CD4-positive, alpha-beta T cell treated with Interleukin-17A for 4 hours (primary cell): ENCODE measurements around the gene ZNF747.

Experiments
- DNase-seq: peaks from one replicate; pipeline ENCODE4 v3.0.0-alpha.2; 2020; ENCODE audit warnings: mixed read lengths

ZNF747 gene

DNA sequence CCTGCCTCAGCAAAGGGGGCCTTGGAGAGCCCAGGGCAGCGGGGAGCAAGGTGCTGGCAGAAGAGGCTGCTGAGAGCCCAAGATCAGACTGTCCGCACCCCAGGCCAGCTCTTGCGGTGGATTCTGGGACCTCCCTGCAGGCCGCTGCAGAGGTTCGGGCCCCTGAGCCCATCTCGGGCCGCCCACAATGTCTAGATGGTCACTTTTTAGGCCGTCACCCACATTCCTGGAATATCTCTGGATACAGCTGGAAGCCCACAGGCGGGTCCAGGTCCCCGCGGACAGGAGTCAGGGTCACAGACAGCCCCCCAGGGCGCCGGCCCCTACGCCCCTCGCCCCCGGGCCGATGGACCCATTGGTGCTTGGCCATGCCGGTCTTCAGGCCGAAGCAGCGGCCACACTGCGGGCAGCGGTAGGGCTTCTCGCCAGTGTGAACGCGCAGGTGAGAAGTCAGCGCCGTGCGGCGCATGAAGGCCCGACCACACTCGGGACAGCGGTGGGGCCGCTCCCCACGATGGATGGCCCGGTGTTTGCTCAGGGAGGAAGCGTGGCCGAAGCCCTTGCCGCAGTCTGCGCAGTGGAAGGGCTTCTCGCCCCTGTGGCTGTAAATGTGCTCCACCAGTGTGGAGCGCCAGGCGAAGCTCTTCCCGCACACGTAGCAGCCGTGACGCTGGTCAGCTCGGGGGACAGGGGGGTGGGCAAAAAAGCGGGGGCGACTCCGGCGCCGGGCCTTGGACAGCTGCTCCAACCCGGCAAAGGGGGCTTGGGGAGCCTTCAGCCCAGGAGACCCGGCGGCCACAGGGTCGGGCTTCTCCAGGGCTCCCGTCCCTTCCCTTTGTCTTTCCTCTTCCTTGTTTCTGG, 2.1 kb downstream of the ZNF747 start:
- no peak for DNase-seq

DNA sequence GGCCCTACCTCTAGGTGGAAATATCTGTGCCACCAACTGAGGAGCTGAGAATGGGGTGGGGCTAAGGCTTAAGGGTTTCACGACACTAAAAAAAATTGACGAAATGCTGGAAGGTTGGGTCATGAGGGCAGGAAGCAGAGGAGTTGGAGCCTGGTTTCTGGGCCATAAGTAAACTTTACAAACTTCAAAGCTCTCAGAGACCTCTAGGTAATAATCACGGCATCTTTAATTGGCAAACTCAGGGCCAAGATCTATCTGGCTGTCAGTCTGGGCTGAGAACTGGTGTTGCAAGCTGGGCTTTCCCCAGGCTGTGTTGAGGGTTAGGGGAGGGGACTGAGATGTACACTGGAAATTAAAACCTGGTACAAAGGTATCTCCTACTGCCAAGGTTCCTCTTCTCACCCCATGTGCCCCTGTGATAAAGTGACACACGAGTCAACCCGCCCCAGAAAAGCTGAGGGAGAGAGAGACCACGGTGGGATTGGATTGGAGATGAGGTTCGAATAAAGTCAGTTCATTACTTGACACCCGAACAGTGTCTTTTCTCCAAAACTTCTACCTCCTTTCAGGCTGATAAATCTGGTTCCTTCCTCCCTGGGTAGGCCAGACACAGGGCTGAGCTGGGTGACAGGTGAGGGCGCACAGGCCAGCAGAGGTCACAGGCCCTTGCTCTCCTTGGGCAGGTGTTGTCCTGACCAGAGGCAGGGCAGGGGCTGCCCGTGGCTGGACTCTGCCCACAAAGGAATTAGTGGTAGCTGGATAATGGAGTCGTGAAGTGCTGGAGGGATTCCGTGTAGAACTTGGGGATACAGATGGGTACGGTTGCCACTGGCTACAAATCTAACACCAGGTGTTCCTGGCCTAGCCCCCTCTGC, 4.3 kb downstream of the ZNF747 start:
- no peak for DNase-seq

DNA sequence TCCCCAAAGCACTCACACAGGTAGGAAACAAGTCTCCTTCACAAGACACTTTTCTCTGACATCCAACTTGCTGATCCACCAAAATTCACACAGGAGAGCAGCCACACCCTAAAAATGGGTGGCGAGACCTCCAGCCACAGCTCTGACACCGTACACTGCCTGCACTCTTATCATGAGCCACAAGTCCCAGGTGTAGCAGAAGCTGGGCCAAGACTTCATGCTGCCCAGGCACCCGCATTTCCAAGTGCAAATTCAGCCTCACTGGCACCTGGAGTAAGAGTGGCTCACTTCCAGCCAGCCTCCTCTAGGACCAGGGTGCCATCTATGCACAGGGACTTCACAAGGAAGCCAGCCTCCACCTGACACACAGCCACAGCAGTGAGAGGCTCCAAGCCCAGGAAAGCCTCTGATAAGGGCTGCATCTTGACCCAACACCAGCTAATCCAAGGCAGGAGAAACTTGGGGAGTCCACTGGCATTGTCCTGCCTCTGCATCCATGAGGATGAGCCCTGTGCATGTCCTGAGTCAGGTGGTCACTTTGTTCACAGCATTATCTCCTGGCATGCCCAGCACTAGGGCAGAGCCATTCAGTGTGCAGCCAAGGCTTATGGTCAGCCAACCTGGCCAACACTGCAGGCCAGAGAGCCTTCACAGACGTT, 5.7 kb downstream of the ZNF747 start:
- no peak for DNase-seq

DNA sequence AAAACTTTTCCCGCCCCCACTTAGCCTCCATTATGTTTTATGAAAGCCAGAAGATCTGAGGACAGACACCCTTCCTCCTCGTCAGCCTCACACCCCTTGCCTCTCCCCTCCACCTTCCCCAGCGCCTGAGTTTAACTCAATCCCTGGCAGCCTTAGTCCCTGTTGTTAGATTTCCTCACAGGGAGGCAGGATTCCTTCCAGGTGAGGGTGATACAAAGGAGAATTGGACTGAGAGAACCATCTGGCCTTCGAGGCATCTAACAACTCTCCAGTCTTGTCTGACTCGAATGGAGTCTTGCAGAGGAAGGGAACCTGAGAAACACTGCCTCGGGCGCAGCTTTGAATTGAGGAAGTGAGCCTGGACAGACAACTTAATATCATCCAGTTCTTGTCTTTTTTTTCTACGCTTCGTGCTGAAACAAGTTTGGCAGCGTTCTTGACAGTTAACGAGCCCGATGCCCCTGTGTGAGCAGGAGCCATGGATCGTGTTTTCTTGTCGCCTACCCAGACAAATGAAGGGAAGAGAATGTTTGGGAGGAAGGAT, 7.0 kb downstream of the ZNF747 start:
- DNase-seq, result peak; percentile 29

DNA sequence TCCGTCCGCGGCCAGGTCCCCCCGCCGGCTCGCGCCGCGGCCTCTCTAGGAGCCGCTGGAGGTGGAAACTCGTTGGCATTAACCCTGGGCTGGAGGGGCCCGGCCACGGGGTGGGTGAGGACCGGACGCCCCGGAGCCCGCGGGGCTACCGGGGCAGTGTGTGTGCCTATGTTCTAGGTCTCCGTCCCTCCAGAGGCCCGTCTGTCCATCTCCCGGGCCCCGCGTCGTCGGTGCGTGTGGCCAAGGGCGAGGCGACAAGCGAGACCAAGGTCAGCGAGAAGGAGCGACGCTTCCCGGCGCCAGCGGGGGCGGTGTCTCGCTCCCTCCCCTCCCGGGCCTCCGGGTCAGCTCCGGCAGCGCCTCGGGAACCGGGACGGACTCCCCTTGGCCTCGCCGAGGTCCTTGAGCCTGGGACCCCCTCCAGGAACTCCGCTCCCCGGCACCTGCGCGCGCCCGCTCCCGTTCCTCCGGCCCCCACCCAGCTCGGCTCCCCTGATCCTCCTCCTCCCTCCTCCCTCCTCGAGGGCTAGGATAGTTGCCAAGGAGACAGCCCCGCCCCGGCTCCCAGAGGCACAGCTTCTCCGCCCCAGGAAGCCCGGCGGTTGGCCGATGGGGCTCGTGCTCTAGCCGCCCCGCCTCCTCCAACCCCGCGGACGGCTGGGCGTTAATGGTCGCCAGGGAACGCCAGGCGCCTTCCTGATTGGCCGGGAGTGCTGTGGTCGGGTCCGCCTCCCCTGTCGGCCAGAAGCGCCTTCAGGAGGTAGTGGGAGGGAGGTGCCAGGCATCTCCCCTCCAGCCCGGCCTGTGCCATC, 7.6 kb downstream of the ZNF747 start:
- DNase-seq, result peak; percentile 96

DNA sequence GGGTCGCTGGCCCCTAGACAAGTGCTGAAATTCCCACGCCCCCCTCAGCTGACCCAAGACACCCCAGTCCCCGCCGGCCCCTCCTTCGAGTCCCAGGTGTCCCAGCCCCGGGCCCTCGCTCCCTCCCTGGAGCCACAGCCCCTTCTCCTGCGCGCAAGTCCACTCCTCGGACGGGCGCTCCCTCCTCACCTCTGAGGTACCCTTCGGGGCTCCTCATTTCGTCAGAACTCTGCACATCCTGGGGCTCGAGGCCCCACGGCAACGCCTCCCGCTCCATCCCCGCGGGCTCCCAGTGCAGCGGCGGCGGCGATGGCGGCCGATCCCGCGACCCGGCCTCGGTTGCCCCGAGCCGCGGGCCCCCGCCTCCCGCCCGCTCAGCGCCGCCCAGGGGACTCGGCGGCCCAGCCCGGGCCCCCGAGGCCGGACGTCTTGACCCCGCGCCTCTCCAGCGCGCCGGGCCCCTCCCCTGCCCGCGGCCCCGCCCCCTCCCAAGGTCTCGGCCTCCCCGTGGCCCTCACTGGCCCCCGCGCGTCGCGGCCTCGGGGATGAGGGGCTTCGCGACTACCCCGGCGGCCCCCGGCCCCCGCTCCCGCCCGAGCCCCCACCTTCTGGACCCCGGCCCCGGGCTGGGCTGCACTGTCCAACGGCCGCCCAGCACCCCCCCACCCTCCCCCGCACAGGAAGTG, 8.4 kb downstream of the ZNF747 start, which contains the start of gene ZNF768:
ZNF768 (minus strand) TSS at position 430 of the 686 bp plus-strand sequence; CDS start at position 277, 153 bp downstream.
- DNase-seq, result peak; percentile 42

DNA sequence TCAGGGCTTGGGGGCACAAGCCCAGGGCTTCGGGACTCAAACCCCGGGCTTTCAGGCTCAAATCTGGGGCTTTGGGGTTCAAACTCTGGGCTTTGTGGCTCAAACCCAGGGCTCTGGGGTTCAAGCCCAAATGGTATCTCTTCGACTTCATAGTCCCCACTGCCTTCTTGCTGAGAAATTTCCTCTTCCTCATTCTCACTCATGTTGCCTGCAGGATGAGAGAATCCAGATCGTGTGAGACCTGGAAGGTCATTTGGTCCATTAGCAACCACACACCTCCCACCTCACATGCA, 8.9 kb downstream of the ZNF747 start:
- DNase-seq, result no peak

DNA sequence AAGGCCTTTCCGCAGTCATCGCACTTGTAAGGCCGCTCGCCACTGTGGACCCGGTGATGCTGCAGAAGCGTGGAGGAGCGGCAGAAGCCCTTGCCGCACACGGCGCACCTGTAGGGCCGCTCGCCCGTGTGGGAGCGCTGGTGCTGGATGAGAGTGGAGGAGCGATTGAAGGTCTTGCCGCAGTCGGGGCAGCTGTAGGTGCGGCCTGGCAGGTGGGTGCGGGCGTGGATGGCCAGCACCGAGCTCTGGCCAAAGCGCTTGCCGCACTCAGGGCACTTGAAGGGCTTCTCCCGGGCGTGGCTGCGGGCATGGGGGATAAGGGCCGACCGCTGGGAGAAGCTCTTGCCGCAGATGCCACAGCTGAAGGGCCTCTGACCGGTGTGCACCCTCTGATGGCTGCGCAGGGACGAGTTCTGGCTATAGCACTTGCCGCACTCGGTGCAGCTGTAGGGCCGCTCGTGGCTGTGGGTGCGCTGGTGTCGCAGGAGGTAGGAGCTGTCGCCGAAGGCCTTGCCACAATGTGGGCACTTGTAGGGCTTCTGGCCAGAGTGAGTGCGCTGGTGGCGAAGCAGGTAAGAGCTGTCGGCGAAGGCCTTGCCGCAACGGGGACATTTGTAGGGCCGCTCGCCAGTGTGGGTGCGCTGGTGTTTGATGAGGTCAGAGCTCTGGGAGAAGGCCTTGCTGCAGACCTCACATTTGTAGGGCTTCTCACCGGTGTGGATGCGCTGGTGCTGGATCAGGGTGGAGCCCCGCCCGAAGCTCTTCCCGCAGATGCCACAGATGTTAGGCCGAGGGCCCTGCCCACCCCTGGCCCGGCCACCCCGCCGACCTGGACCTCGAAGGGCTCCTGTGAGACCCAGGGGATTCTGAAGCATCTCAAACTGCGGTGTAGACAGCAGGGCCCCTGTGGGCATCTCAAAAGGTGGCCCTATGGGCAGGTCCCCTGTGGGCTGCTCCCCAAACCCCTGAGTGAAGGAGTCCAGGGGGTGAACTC, 9.8 kb downstream of the ZNF747 start:
- DNase-seq, result no peak

DNA sequence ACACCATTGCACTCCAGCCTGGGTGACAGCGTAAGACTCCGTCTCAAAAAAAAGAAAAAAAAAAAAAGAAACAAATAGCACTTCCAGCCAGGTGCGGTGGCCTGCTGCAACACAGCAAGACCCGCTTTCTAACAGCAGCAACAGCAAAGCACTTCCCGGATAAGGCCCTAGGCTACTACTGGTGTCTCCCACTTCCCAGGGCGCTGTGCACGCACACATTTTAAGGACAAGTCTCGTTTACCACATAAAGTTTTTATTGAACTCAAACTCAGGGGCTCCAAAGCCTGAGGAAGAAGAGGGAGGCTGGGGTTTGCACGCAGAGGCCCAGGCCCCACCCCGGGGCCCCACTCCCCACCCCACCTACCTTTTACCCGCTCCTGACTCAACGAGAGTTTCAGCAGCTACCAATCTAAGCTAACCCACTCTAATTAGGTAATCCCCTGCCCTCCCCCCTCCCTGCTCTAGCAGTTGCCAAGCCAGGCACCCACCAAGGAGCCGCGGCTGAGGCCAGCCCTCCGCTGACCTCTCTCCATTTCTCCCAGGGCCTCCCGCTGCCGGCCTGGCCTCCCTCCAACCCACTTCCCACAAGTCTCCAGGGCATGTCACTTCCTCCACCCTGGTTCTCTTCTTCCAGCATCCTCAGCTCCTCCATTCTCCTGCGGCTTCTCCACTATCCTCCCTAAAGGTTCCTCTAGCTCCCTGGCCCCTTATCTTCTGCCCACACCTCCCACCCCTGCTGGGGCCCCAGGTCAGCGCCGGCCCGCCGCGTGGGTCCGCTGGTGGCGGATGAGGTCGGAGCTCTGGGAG, 10.7 kb downstream of the ZNF747 start:
- no peak for DNase-seq

DNA sequence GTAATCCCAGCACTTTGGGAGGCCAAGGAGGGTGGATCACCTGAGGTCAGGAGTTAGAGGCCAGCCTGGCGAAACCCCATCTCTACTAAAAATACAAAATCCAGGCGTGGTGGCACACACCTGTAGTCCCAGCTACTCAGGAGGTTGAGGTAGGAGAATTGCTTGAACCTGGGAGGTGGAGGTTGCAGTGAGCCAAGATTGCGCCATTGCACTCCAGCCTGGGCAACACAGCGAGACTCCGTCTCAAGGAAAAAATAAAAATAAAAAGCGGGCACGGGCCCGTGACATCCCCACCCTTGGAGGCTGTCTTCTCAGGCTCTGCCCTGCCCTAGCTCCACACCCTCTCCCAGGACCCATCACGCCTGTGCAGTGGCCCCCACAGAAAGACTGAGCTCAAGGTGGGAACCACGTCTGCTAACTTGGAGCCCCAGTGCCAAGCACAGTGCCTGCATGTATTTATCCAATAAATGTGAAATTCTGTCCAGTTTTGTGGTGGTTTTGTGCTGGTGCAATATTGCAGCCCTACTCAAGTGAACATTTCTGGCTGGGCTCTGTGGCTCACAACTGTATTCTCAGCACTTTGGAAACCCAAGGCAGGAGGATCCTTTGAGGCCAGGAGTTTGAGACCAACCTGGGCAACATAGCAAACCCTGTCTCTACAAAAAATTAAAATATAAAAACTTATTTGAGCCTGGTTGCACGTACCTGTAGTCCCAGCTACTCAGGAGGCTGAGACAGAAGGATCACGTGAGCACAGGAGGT, 11.8 kb downstream of the ZNF747 start:
- DNase-seq, result peak; percentile 23

DNA sequence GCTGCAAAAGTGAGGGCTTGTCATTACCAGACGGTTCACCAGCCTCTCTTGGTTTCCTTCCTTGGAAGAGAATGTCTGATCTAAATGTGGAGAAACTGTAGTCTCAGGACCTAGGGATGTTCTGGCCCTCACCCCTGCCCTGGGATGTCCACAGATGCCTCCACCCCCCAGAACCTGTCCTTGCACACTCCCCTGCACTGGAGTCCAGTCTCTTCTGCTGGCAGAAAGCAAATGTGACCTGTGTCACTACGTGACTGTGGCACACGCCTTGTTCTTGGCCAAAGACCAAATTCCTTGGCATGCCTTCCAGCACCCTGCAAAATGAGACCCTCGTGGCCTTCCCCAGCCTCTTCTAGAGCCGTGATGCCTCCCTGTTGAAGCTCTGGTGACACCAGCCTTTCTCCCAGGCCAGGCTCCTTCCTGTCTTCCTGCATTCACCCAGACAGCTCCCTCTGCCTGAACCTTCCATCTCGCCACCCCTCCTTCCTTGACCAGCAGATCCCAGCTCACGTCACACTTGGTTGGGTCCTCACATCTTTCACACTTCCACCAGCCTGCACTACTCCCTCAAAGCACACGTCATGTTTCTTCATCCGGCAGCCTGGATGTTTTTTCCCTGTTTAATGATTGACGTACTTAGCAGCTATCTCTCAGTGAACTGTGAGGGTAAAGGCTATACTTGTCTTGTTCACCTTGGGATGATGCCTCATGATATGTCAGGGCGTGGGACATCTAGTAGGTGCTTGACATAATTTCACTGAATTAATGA, 12.6 kb downstream of the ZNF747 start:
- no peak for DNase-seq

DNA sequence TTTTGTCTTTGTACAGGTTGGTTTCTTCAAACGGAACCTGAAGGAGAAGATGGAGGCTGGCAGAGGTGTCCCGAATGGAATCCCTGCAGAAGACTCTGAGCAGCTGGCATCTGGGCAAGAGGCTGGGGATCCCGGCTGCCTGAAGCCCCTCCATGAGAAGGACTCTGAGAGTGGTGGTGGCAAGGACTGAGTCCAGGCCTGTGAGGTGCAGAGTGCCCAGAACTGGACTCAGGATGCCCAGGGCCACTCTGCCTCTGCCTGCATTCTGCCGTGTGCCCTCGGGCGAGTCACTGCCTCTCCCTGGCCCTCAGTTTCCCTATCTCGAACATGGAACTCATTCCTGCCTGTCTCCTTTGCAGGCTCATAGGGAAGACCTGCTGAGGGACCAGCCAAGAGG, 13.2 kb downstream of the ZNF747 start:
- no peak for DNase-seq

DNA sequence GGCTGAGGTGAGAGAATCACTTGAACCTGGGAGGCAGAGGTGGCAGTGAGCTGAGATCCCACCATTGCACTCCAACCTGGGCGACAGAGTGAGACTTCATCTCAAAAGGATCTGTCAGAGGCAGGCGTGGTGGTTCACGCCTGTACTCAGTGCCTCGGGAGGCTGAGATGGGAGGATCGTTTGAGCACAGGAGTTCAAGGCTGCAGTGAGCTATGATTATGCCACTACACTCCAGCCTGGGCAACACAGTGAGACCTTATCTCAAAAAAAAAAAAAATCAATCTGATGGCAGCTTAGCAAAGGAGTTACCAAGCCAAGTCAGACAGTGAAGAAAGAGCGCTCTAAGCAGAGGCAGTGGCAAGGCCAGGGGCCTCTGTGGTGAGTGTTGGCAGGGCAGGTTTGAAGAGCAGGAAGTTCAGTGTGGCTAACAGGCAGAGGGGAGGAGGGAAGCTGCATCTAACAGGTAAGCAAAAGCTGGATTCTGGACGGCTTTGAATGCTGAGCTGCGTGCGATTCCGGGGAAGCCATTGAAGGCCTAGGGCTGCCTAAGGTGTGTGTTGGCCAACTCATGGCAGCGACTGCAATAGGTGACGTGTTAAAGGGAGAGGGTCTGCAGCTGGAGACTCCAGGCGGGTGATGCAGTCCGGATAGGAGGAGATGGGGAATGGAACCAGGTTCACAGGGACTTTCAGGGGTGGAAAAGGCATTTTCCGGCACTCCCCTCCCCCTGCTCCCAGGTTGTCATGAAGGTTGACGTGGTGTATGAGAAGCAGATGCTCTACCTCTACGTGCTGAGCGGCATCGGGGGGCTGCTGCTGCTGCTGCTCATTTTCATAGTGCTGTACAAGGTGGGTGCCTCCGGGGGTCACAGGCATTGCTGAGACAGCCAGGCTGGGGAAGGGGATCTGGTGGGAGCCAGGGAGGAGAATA, 15.3 kb downstream of the ZNF747 start:
- no peak for DNase-seq

DNA sequence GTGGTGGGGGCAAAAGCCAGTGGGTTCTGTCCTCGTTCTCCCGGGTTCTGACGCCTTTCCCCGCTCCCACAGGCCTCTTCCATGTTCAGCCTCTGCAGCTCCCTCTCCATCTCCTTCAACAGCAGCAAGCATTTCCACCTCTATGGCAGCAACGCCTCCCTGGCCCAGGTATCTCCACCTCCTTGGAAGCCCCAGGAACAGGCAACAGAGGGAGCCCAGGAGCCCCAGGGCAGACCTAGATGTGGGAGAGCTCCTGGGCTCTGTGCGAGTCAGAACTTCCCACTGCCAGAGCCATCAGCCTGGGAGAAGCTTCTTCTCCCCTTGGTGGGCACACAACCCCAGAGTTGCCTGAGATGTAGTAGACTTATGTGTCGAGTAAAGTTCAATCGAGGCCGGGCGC, 16.1 kb downstream of the ZNF747 start:
- no peak for DNase-seq

DNA sequence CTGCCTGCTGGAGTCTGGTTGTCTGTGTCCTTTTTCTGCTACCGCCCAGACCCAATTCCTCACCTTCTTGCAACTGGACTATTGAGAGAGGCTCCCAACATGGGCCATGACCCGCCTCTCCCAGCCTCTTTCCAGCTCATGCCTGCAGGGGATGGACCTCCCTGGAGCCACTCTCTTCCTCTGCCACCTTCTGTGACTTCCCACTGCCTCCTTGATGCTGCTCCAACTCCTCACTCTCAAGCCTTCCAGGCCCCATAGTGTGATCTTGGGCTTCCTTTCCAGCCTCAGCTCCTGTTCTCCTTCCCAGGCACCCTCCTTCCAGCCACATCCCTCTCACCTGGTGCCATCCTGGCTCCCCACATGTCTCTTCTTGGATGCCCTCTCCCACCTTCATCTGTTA, 19.4 kb downstream of the ZNF747 start:
- DNase-seq, result no peak

DNA sequence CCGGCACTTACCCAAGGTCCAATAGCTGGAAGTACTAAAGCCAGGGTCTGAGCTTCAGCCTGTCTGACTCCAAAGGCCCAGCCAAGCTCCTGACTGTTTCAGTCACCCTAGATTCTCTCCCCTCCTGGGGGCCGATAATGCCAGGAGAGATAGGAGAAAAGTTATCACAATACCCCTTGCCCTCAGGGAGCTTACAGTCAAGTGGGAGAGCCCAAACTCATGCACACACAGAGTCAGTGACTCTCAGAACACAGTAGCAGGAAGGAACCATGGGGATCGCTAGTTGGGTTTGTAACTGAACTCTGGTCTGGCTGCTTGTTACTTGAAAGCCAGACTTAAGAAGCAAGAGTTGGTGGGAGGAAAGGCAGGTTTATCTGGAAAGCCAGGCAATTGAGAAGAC, 23.1 kb downstream of the ZNF747 start:
- DNase-seq, result no peak
